ENCODE data around the gene VGLL4.

The VGLL4 gene

DNA sequence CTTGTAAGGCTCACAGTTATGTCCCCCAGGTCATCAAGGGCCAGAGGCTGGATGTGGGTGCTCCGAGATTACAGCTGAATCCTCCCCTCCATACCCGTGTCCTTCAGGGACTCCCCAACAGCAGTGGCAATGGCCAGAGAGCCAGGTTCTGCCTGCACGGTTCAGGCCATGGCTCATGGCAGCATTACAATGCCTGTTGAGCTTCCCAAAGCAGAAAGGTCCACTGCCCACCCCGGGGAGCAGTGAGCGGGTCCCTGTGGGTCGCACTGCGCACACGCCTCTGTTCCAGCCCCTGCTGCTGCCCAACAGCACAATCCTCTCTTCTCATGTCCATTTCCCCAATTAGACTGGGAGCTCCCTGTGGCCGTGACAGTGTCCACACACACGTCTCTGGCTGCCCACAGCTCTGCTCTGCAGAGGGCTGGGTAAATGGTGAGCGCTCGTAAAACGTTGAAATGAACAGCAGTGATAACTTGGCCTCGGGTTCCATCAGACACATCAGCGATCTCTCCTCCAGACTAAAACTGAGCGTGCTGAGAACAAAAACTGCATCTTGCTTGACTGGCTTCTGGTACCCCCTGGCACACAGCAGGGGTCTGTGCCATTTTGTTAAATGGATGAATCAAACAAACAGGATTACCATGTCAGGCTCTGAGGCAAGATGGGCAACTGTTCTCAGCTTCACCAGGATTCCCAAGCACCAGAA is 80.4 kb downstream of the VGLL4 start:
- DNase-seq: no peak

GRCh38 chr3:11562277-11562881 is 81.3 kb downstream of the VGLL4 start:
- no peak for DNase-seq

DNA sequence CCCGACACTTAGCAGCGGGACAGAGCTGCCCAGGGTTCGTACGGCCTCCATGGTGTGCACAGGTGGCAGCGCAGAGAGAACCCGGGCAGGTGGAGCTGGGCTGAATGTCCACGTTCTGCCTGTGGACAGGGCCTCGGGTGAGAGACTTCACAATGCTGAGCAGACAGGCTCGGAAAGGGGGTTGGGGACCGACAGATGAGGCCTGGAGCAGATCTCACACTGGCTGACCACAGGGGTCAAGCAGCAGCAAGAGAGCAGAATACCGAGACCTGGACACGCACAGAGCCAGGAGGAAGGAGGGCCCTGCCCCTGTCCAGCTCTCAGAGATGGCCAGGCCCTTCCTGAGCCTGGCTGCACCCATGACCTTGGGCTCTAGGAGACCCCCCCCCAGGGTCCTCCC is 83.0 kb downstream of the VGLL4 start:
- no peak for DNase-seq

DNA sequence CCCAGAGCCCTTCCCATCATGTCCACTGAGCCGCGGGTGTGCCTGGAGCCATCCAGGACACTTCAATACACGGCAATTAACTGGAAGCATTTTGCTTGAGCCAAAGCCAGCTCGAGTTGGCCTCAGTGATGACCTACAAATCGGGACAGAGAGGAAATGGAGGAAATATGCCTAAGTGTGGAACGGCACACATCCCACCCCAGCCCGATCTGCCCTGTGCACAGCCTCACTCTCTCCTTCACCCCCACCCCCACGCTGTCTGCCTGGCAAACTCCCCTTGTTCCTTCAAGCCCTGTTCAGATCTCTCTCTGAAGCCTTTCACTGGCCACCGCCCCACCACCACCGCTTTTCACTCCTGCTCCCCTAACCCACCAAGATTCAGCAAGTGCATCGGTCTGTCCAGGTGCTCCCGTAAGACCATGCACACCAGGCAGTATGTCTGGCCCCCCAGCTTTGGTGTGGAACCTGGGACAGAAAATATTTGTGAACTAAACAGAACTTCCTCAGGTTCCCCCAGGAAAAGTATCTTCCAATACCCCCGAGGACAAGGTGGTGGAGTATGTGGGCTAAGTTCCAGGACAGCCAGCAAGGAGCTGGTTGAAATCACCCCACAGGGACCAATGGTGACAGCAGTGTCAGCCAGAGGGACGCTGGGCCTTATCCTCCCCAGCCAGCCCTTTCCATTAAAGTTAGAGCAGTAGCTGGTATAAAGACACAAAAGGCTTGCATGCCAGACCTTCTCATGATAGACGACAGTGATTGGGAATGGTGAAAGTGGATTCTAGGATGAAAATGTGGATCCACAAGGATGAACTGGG is 83.7 kb downstream of the VGLL4 start:
- no peak for DNase-seq

- DNase-seq: no peak
These were observed 84.5 kb downstream of the VGLL4 start for GRCh38 chr3:11558918-11559815.

GRCh38 chr3:11558411-11558903 is 85.3 kb downstream of the VGLL4 start:
- DNase-seq: no peak

- DNase-seq: no peak
These were observed 85.7 kb downstream of the VGLL4 start for GRCh38 chr3:11558002-11558401.

- peak; percentile 42 for DNase-seq
These were observed 86.7 kb downstream of the VGLL4 start for GRCh38 chr3:11556851-11557644.

DNA sequence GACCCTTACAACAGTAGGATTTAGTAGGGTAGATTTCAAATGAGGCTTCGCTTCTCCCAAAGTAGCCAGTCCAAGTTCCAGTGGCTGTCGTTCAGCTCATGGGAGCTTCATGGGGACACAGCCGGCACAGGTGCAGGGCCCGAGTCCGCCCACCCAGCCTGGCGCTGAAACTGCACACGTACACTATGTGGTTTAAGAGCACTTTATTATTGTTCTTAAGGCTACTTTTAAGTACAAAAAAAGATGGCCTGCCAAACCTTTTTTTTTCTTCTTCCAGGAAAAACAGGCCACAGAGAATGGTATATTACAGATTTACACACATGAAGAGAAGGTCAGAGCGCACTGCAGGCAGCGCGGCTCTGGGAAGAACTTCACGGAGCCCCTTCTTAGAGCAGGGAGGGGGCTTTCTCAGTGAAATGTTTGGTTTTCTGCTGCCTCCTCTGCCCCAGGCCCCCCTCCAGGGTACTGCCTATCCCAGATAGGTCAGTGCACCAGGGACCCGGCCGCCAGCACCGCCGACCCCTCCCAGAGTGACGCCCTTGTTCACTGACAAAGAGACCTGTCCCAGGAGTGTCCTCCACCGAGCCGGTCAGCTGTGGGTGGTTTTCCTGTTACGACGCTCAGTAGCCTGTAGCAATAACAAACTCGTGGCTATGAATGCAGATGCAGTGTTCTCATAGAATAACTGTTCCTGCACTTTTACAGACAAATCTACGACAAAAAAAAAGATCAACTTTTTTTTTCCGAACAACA is 87.7 kb downstream of the VGLL4 start:
- DNase-seq: no peak

GRCh38 chr3:11555211-11555782 is 88.4 kb downstream of the VGLL4 start:
- no peak for DNase-seq

DNA sequence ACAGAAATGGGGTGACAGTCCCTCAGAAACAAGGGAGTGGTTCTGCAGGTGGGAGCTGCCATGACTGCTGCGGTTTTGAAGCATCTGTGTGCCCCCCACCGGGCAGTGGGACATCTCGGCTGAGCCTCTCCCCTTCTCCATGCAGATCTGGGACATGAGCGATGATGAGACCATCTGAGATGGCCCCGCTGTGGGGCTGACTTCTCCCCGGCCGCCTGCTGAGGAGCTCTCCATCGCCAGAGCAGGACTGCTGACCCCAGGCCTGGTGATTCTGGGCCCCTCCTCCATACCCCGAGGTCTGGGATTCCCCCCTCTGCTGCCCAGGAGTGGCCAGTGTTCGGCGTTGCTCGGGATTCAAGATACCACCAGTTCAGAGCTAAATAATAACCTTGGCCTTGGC is 89.0 kb downstream of the VGLL4 start:
- DNase-seq: no peak

DNA sequence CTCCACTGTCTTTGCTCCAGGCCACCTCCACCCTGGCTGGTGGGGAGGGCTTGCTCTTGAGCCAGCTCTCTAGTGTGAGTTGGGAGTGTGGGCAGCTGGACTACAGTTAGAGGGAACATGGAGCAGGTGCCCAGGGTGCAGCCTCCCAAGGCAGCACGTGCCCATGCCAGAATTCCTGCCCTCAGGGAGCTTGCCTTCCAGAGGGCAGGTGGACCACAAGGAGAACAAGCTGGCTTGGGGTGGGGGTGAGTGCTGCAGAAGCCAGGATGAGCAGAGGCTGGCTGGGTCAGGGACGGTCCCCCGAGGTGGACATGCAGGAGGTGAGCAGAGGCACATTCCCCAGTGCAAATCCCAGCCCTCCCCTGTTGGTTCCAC is 89.5 kb downstream of the VGLL4 start:
- no peak for DNase-seq

GRCh38 chr3:11553436-11554235 is 90.1 kb downstream of the VGLL4 start:
- DNase-seq: no peak

DNA sequence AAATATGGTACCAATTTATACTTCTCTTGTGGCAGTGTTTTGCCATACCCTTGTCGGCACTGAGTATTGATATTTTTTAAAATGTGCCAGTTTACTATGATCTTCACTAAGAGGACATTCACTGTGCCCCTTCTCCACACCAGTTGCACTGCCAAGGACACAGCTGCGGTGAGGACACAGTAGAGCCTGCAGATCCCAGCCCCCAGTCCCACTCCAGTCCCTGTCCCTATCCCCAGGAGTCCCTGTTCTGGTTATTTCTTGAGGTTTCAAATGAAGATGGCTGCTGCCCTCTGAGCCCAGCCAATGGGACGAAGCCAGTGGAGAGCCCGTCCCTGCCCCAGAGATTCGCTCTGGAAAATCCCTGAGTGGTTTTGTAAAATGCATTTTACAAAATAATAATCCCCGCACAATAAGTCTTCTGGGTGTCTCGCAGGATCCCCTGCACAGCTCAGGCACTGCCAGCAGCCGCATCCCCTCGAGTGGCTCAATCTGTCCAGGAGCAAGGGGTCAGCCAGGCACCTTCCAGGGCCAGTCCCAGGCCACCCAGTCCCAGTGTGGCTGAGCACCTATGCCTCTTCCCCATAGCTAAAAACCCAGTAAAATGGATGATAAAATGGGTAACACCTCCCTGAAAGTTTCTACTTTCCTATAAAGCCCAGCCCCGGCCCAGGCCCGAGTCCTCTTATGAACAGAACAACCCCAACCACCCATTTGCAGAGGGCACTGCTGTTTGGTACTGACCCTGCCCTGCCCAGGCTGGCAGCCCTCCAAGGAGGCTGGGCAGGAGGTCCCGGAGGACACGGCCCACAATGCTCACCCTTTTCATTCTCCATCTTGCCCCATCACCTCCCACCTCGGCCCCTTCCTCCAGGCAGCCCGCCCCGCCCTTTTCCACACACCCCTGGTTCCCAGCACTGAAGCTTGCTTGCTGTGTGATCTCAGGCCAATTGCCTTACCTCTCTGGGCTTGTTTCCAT is 91.1 kb downstream of the VGLL4 start:
- no peak for DNase-seq

DNA sequence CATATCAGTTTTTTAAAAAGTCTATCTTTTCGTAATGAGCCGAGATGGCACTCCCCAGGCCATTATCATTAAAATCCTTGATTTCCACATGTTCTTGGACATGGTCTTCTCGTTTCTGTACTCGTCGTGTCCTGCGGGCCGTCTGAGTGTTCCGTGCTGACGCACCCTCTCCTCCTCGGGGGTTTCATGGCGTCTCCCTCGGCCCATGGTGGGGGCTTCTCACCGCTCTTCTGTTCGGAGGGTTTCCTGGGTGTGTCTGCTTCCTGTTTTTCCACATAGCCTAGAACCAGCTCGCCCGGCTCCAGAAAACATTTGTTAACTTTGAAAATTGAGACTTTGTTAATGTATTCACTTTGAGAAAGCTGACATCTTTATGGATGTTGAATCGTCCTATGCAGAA is 92.7 kb downstream of the VGLL4 start:
- no peak for DNase-seq

DNA sequence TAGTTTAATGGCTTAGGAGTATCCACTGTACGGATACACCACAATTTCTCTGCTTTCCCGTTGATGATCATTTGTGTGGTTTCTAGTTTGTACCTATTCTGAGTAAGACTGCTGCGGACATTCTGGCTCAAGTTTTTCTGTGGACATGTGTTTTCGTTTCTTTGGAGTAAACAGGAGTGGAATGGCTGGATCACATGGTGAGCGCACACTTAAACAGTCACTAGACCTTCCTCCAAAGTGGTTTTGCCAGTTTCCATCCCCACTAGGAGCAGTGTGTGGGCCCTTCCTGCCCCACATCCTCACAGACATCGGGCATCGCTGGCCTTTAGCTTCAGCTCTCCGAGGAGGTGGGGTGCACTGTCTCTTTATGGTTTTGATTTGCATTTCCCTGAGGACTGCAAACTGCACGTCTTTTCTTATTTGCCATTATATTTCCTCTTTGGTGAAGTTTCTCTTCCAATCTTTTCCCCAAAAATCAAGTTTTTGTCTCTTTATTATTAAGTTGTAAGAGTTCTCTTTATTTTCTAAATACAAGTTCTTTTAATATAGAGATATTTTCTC is 94.1 kb downstream of the VGLL4 start:
- no peak for DNase-seq

- DNase-seq: peak; percentile 45
These were observed 95.0 kb downstream of the VGLL4 start for GRCh38 chr3:11548721-11549131.

- DNase-seq: no peak
These were observed 96.2 kb downstream of the VGLL4 start for GRCh38 chr3:11547498-11547897.

Measured in NCI-H2171 treated with DMSO at 0.1 percent for 48 hours (cell line).